NCI-H2196 (cell line): ENCODE measurements around the gene PLA2G4D.

Experiments used
- DNase-seq: peaks from one replicate; lab custom pipeline; 2025; ENCODE audit not compliant: unreplicated experiment; lab: John Stamatoyannopoulos, UW

PLA2G4D gene

GRCh38 chr15:42057799-42058646 is 36.3 kb downstream of the PLA2G4D start:
- no peak for DNase-seq

GRCh38 chr15:42056934-42057798 is 37.2 kb downstream of the PLA2G4D start:
- DNase-seq: no peak

GRCh38 chr15:42053914-42054313 is 40.4 kb downstream of the PLA2G4D start:
- no peak for DNase-seq

- no peak for DNase-seq
Observed at GRCh38 chr15:42053010-42053409, 41.4 kb downstream of the PLA2G4D start.

- DNase-seq: no peak
Observed at GRCh38 chr15:42050484-42051255, 43.7 kb downstream of the PLA2G4D start.

- no peak for DNase-seq
Observed at GRCh38 chr15:42048821-42049200, 45.6 kb downstream of the PLA2G4D start.

- DNase-seq: no peak
Observed at GRCh38 chr15:42048080-42048820, 46.1 kb downstream of the PLA2G4D start.

GRCh38 chr15:42046597-42046996 is 47.8 kb downstream of the PLA2G4D start:
- DNase-seq: peak; percentile 20

- no peak for DNase-seq
Observed at GRCh38 chr15:42045211-42045615, 49.1 kb downstream of the PLA2G4D start.

GRCh38 chr15:42042602-42043400 is 51.6 kb downstream of the PLA2G4D start:
- DNase-seq: no peak

GRCh38 chr15:42038401-42038800 is 56.0 kb downstream of the PLA2G4D start:
- no peak for DNase-seq

GRCh38 chr15:42037656-42038055 is 56.7 kb downstream of the PLA2G4D start:
- DNase-seq: peak; percentile 36

GRCh38 chr15:42036966-42037365 is 57.4 kb downstream of the PLA2G4D start:
- DNase-seq: no peak

GRCh38 chr15:42036112-42036905 is 58.1 kb downstream of the PLA2G4D start:
- DNase-seq: no peak

GRCh38 chr15:42035435-42035761 is 59.0 kb downstream of the PLA2G4D start:
- no peak for DNase-seq

- DNase-seq: no peak
Observed at GRCh38 chr15:42034628-42035434, 59.5 kb downstream of the PLA2G4D start.

- no peak for DNase-seq
Observed at GRCh38 chr15:42033214-42033873, 61.0 kb downstream of the PLA2G4D start.
